ENCODE results near the gene TBC1D7.

The TBC1D7 gene

DNA sequence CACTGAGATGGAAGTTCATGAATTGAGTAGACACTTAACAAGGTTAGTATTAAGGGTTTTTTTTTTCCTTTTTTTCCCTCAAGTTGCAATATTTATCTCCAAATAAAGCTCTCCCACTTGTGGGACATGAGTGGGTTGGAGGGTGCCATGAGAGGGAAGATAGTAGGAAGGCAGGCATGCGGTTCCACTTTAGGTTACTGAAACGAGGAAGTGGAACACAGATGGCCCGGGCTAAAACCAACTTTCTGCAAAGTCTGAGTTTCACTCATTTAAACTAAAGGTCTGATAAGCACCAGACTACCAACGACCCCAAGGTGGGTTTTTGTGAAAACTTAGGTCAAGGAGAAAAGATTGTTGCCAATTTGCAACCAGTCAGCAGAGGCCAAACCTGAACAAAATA, 42.2 kb downstream of the TBC1D7 start:
- no peak for TF ChIP-seq POLR2AphosphoS5 (IDR thresholded peaks at IDR 0.05; ENCODE audit: low read depth, low read length)
- TF ChIP-seq POLR2A (IDR thresholded peaks at IDR 0.05; ENCODE audit: low read depth, low read length), result no peak
- TF ChIP-seq TAF1 (IDR thresholded peaks at IDR 0.05; ENCODE audit: borderline replicate concordance, low read depth, low read length), result no peak
- no peak for FAIRE-seq
- DNase-seq (ENCODE audit: insufficient read length), result no peak

DNA sequence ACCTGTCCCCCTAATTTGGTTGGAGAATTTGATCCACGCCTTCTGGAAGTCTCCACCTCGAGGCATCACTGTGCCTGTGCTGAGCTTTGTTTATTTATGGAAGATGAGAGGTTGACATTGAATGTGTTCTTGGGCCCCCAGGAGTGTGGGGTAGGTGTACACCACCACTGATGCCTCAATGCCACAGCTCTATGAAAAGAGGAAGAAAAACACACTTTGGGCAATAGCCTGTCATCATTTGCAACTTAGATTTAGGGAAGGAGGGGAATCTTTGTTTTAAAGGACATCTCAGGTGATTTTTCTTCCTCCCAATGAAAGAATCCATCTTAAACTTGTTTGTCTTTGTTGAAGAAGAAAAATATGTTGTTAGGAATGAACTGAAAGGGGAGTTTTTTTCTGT, 42.6 kb downstream of the TBC1D7 start:
- no peak for FAIRE-seq
- no peak for TF ChIP-seq TAF1 (IDR thresholded peaks at IDR 0.05; ENCODE audit: borderline replicate concordance, low read depth, low read length)
- DNase-seq (ENCODE audit: insufficient read length), result no peak

DNA sequence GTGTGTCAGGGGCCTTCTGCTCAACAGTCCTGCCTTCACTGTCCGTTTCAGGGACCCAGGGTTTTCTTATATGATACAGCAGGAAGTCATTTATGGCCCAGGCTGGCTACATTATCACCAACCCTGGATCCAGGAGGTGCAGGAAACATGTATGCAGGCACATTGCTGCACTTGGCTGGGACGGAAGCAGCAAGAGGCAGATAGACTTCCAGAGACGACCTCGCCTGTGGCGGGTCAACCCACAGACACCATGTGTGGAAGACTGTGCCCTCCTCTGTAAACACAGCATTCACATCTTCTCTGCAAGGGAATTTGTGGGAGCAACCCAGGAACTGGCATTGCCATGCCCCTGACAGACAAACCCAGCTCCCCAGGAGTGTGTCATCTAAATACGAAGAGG, 43.7 kb downstream of the TBC1D7 start:
- DNase-seq (ENCODE audit: insufficient read length) (no peak), FAIRE-seq (no peak)
- TF ChIP-seq TAF1 (IDR thresholded peaks at IDR 0.05; ENCODE audit: borderline replicate concordance, low read depth, low read length) (no peak), POLR2A (IDR thresholded peaks at IDR 0.05; ENCODE audit: low read depth, low read length) (no peak), POLR2AphosphoS5 (IDR thresholded peaks at IDR 0.05; ENCODE audit: low read depth, low read length) (no peak)

DNA sequence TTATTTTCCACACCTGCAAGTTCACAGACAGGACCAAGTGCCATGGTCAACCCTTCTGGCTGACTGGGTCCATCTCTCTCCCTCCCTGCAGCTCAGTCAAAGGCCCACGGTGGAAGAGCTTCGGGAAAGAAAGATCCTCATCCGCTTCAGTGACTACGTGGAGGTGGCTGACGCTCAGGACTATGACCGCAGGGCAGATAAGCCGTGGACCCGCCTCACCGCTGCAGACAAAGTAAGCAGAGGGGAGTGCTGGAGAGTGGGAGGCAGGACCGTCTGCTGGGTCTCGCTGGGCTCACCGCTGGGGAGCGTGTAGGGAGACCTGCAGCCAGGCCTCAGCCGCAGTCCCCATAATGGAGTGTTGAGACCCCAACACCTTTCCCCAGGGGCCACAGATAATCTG, 45.0 kb downstream of the TBC1D7 start:
- TF ChIP-seq TAF1 (IDR thresholded peaks at IDR 0.05; ENCODE audit: borderline replicate concordance, low read depth, low read length), result no peak
- TF ChIP-seq POLR2A (IDR thresholded peaks at IDR 0.05; ENCODE audit: low read depth, low read length), result no peak
- TF ChIP-seq POLR2AphosphoS5 (IDR thresholded peaks at IDR 0.05; ENCODE audit: low read depth, low read length), result no peak
- no peak for FAIRE-seq
- DNase-seq (ENCODE audit: insufficient read length), result no peak

DNA sequence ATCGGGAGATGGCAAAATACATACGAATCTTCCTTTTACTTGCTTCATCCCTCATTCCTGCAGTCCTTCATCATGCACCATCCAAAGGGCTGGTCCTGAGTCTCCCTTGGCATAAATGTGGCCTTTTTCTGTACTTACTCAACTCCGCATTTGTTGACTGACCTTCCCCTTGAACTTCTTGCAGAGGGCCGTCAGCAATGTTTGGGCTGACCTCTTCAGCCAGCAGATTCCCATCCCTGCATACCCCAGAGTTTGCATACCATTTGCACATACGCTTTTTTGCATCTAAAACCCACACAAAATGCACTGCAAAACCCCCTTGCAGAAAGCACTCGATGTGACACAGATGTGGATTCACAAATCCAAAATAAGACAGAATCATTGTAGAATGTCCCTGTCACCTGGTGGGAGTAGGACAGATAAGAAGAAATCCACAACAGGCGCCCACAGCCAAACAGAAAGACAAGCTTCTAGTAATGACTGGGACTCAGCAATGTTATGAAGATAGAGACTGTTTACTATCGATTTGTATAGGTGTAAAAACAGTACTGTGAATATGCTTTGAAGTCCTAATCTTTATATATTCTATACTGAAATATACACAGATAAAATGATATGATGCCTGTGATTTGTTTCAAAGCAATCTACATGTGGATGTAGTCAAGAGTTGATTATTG, 45.8 kb downstream of the TBC1D7 start:
- FAIRE-seq, result no peak
- 0 out of 2 replicates have a peak, but pooled peaks have one; percentile 18 for TF ChIP-seq POLR2A (IDR thresholded peaks at IDR 0.05; ENCODE audit: low read depth, low read length)
- TF ChIP-seq TAF1 (IDR thresholded peaks at IDR 0.05; ENCODE audit: borderline replicate concordance, low read depth, low read length), result no peak
- no peak for DNase-seq (ENCODE audit: insufficient read length)

DNA sequence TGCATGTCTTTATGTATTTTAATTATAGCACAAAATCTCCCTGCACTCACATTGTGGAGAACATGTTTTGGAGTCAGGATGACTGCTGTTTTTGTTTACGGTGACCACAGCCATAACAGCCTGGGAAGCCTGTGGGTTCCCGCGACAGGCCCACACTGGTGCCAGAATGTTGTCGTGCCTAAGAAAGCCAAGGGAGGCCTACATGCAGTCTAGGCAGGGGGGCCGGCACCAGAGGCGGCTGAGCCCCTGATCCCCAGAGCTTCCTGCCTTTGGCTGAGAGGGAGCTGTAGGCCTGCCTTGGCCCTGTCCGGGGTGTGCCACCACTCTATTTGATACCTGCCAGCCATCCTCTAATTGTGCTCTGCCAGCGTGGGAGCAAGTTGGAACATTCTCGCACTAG, 46.7 kb downstream of the TBC1D7 start:
- no peak for DNase-seq (ENCODE audit: insufficient read length)
- TF ChIP-seq POLR2A (IDR thresholded peaks at IDR 0.05; ENCODE audit: low read depth, low read length) (no peak), TAF1 (IDR thresholded peaks at IDR 0.05; ENCODE audit: borderline replicate concordance, low read depth, low read length) (no peak), POLR2AphosphoS5 (IDR thresholded peaks at IDR 0.05; ENCODE audit: low read depth, low read length) (no peak; the same call in 1 of the 2 replicates)
- FAIRE-seq, result no peak

DNA sequence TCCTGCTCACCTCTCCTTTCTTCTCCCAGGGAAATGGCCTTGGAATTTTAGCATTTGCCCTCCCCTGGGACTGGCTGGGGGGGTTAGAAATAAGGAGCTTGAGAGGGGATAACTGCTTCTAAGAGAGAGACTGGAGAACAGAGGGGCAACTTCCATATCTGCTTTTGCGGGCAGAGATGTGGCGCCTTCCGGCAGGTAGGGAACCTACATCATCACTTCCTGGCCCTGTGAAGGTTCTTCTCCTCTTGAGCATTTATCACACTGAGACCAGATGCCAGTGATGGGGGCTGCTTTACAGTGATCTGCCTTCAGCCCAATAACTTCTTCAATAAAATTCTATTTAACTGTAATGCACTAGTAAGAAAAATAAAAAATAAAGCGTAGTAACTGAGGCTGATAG, 48.1 kb downstream of the TBC1D7 start:
- no peak for DNase-seq (ENCODE audit: insufficient read length)
- FAIRE-seq, result no peak
- TF ChIP-seq POLR2AphosphoS5 (IDR thresholded peaks at IDR 0.05; ENCODE audit: low read depth, low read length) (no peak), TAF1 (IDR thresholded peaks at IDR 0.05; ENCODE audit: borderline replicate concordance, low read depth, low read length) (no peak), POLR2A (IDR thresholded peaks at IDR 0.05; ENCODE audit: low read depth, low read length) (no peak)

DNA sequence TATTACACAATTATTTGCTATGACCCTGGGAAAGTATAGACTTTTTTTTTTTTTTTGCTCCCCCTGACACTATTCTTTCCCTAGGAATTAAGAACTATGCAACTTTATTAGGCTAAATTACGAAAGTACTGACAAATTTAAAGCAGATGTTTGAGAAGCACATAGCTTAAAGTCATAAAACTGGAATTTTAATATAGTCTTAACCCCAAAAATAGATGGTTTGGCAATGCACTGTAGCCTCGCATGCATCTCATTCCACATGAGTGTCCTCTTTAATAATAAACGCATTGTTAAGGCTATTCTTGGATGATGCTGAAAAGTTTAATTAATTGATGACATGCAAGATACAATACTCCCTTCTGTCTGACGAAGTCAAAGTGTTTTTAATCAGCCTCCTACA, 49.3 kb downstream of the TBC1D7 start:
- FAIRE-seq (no peak), DNase-seq (ENCODE audit: insufficient read length) (no peak)
- TF ChIP-seq POLR2AphosphoS5 (IDR thresholded peaks at IDR 0.05; ENCODE audit: low read depth, low read length) (no peak), TAF1 (IDR thresholded peaks at IDR 0.05; ENCODE audit: borderline replicate concordance, low read depth, low read length) (no peak), POLR2A (IDR thresholded peaks at IDR 0.05; ENCODE audit: low read depth, low read length) (no peak)

DNA sequence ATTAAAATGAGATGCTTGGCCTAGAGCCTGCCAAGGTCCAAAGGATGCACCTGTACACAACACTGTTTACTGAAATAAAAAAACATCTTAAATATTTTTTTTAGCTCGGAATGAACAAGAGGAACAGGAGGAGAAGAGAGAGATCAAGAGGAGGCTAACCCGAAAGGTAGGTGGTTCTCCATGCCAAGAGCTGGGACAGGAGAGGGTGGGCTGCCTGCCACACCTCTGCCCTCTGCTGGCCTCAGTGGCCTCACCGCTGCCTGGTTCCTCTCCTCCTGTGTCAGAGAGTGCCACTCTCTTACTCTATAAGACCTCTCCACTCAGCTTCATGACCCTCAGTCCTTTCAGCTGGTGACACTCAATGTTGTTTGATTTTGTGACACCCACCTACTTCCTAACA, 50.2 kb downstream of the TBC1D7 start:
- no peak for TF ChIP-seq POLR2A (IDR thresholded peaks at IDR 0.05; ENCODE audit: low read depth, low read length)
- TF ChIP-seq POLR2AphosphoS5 (IDR thresholded peaks at IDR 0.05; ENCODE audit: low read depth, low read length), result no peak
- no peak for TF ChIP-seq TAF1 (IDR thresholded peaks at IDR 0.05; ENCODE audit: borderline replicate concordance, low read depth, low read length)
- no peak for FAIRE-seq
- DNase-seq (ENCODE audit: insufficient read length), result no peak

DNA sequence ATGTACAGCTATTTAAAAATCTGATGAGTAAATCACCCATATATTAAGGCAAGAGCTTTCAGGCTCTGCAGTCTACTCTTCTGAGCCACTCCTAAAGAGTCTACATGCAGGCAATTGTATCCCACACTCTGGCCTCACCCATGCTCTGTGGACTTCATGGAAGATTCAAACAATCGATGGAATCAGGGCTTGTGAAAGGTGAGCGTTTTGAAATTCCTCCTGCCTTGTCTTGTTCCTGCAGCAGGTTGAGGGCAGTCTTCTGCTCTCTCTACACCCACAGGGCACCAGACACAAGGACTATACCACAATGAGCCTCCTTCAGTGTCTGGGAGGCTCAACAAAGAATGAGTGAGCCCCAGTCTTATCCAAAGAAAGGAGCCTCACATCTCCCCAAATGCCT, 51.1 kb downstream of the TBC1D7 start:
- no peak for TF ChIP-seq POLR2AphosphoS5 (IDR thresholded peaks at IDR 0.05; ENCODE audit: low read depth, low read length)
- no peak for TF ChIP-seq POLR2A (IDR thresholded peaks at IDR 0.05; ENCODE audit: low read depth, low read length)
- TF ChIP-seq TAF1 (IDR thresholded peaks at IDR 0.05; ENCODE audit: borderline replicate concordance, low read depth, low read length), result no peak
- FAIRE-seq (no peak), DNase-seq (ENCODE audit: insufficient read length) (no peak)

DNA sequence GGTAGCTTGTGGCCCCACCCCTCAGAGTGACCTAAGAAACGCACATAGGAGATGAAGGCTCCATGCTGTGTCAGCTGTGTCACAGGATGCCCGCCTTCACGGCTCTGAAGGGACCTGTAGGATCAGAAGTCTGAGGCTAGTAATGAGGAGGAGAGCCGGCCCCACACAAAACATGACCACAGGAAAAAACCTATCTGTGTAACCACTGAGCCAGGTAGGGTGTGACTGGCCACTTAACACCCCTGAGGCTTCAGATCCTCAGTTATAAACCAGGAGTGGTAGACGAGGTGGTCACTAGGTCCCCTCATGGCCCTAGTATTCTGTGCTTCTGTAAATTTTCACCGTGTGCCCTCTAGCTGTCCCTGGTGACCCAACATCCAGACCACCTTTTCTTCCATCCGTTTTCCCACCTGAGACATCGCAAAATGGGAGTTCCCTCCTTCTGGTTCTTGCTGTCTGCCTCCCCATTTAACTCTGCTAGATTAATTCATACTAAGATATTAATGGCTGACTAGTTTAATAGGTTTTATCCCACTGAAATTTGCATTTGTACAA, 52.8 kb downstream of the TBC1D7 start:
- DNase-seq (ENCODE audit: insufficient read length) (no peak), FAIRE-seq (peak; percentile 17)
- no peak for TF ChIP-seq POLR2AphosphoS5 (IDR thresholded peaks at IDR 0.05; ENCODE audit: low read depth, low read length)
- TF ChIP-seq TAF1 (IDR thresholded peaks at IDR 0.05; ENCODE audit: borderline replicate concordance, low read depth, low read length), result no peak
- no peak for TF ChIP-seq POLR2A (IDR thresholded peaks at IDR 0.05; ENCODE audit: low read depth, low read length)

DNA sequence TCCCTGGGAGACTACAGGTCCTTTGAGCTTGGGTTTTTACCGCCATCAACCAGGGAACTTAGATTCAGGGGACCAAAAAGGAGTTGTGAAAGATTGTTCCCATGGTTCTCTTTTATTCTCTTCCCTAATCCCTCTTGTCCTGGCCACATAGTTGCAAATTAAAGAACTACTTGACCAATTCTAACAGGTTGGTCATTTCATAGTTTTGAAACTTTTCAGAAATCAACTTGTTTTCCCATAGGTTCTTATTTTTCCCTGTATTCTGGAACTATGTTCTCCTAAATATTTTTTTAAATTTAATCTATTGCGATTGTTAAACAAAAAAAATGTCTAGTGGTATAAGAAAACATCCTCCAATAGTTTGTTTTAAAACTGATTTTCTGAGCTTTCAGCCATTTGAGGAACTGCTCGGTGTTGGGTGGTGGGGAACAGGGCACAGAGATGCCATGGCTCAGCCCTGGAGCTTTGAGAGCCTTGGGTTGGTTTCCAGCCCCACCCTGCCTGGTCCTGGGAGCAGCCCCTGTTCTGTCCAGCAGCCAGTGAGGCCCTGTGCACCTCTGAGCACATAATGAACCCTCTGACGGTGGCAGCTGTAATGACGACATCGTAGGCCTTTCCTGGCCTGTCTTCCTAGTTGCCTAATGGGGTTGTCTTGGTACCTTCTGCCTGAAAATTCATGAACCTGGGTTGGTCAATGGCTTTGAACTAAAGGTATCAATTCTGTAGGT, 53.5 kb downstream of the TBC1D7 start:
- FAIRE-seq, result peak; percentile 48
- TF ChIP-seq TAF1 (IDR thresholded peaks at IDR 0.05; ENCODE audit: borderline replicate concordance, low read depth, low read length) (no peak), POLR2A (IDR thresholded peaks at IDR 0.05; ENCODE audit: low read depth, low read length) (no peak), POLR2AphosphoS5 (IDR thresholded peaks at IDR 0.05; ENCODE audit: low read depth, low read length) (no peak)
- DNase-seq (ENCODE audit: insufficient read length), result no peak

Data from GM12892 (cell line).